ENCODE data around the gene LRRC3B.

LRRC3B gene

GRCh38 chr3:26712211-26713026, 89.8 kb downstream of the LRRC3B start:
- no peak for DNase-seq (ENCODE audit: low read depth)

- DNase-seq (ENCODE audit: low read depth), result no peak
These were observed 90.5 kb downstream of the LRRC3B start for GRCh38 chr3:26713091-26713490.

GRCh38 chr3:26714485-26714884, 91.9 kb downstream of the LRRC3B start:
- no peak for DNase-seq (ENCODE audit: low read depth)

- no peak for DNase-seq (ENCODE audit: low read depth)
These were observed 92.9 kb downstream of the LRRC3B start for GRCh38 chr3:26715431-26715830.

GRCh38 chr3:26718315-26718714, 95.7 kb downstream of the LRRC3B start:
- DNase-seq (ENCODE audit: low read depth), result no peak

- no peak for DNase-seq (ENCODE audit: low read depth)
These were observed 96.6 kb downstream of the LRRC3B start for GRCh38 chr3:26719134-26719533.

- DNase-seq (ENCODE audit: low read depth), result no peak
These were observed 98.5 kb downstream of the LRRC3B start for GRCh38 chr3:26721047-26721446.

- DNase-seq (ENCODE audit: low read depth), result no peak
These were observed 109.3 kb downstream of the LRRC3B start for GRCh38 chr3:26731843-26732242.

- no peak for DNase-seq (ENCODE audit: low read depth)
These were observed 127.7 kb downstream of the LRRC3B start for GRCh38 chr3:26750263-26750662.

- DNase-seq (ENCODE audit: low read depth), result no peak
These were observed 129.9 kb downstream of the LRRC3B start for GRCh38 chr3:26752466-26752865.

- DNase-seq (ENCODE audit: low read depth), result no peak
These were observed 130.5 kb downstream of the LRRC3B start for GRCh38 chr3:26753095-26753494.

GRCh38 chr3:26757978-26758377, 135.4 kb downstream of the LRRC3B start:
- DNase-seq (ENCODE audit: low read depth), result no peak
